HepG2 (cell line): Measurements from ENCODE around the gene FCRLA. TPM values are rescaled to one million over a fixed set of nuclear protein-coding genes. Genes with fewer than 3 reads are reported as not detected.

Experiments used
- CSRNP1 ChIP-seq: sonication (generic); formaldehyde crosslinking; IDR thresholded peaks from 2 replicates; pipeline ENCODE4 v1.8.1; 2023; ENCODE audit warnings: mild to moderate bottlenecking, missing genetic modification reagents
- DPF2 ChIP-seq: sonication (generic); formaldehyde crosslinking; IDR thresholded peaks from 2 replicates; pipeline ENCODE4 v1.4.0; 2020; ENCODE audit warnings: mild to moderate bottlenecking, low read depth, missing genetic modification reagents, borderline replicate concordance
- EP300 ChIP-seq, 3 experiments: sonication (generic) in 1 of 3; formaldehyde crosslinking in 1 of 3; IDR thresholded peaks; 2 replicates each; pipeline versions ENCODE4 v1.5.1 to v1.6.1; 2011 to 2020; ENCODE audit warnings: low read depth in 2 of 3, low read length in 2 of 3, borderline replicate concordance in 1 of 3, improper control_type of control experiment in 1 of 3, mild to moderate bottlenecking in 1 of 3, missing genetic modification reagents in 1 of 3, moderate library complexity in 1 of 3
- KDM5B ChIP-seq: sonication (generic); formaldehyde crosslinking; IDR thresholded peaks from 2 replicates; pipeline ENCODE4 v1.4.0; 2020; ENCODE audit warnings: missing genetic modification reagents, mild to moderate bottlenecking, borderline replicate concordance
- KLF6 ChIP-seq: IDR thresholded peaks from 2 replicates; pipeline ENCODE4 v1.8.0; 2016; ENCODE audit warnings: missing biosample characterization, missing genetic modification reagents
- MXD1 ChIP-seq: sonication (generic); formaldehyde crosslinking; IDR thresholded peaks from 2 replicates; pipeline ENCODE4 v1.4.0; 2020; ENCODE audit warnings: mild to moderate bottlenecking, missing genetic modification reagents
- ONECUT2 ChIP-seq: sonication (generic); formaldehyde crosslinking; IDR thresholded peaks from 2 replicates; pipeline ENCODE4 v1.4.0; 2020; ENCODE audit warnings: missing genetic modification reagents
- PAX8 ChIP-seq: sonication (generic); formaldehyde crosslinking; IDR thresholded peaks from 2 replicates; pipeline ENCODE4 v1.8.0; 2022; ENCODE audit warnings: mild to moderate bottlenecking, missing genetic modification reagents, borderline replicate concordance
- RBM39 ChIP-seq: fragments of 200-400 bp; formaldehyde crosslinking; IDR thresholded peaks from one replicate; pipeline ENCODE4 v1.6.1; 2018; ENCODE audit warnings: antibody characterized with exemption, mild to moderate bottlenecking, low read depth, low read length; ENCODE audit not compliant: poor library complexity, severe bottlenecking
- SMAD1 ChIP-seq: sonication (generic); formaldehyde crosslinking; IDR thresholded peaks from 2 replicates; pipeline ENCODE4 v1.4.0; 2020; ENCODE audit warnings: missing genetic modification reagents, low read depth, mild to moderate bottlenecking, borderline replicate concordance
- THAP8 ChIP-seq: sonication (generic); formaldehyde crosslinking; IDR thresholded peaks from 2 replicates; pipeline ENCODE4 v1.5.1; 2020; ENCODE audit warnings: missing genetic modification reagents, mild to moderate bottlenecking, borderline replicate concordance
- YY1 ChIP-seq: IDR thresholded peaks from 2 replicates; pipeline ENCODE4 v1.6.1; 2011; ENCODE audit warnings: low read length, low read depth, moderate library complexity, mild to moderate bottlenecking; ENCODE audit not compliant: insufficient read depth, insufficient replicate concordance
- ZBTB26 ChIP-seq: IDR thresholded peaks from 2 replicates; pipeline ENCODE4 v1.6.1; 2016; ENCODE audit warnings: missing compliant biosample characterization, missing genetic modification reagents, borderline replicate concordance
- ZKSCAN5 ChIP-seq: sonication (generic); formaldehyde crosslinking; IDR thresholded peaks from 2 replicates; pipeline ENCODE4 v1.5.1; 2020; ENCODE audit warnings: mild to moderate bottlenecking, missing genetic modification reagents
- ZNF629 ChIP-seq: sonication (generic); formaldehyde crosslinking; conservative IDR thresholded peaks from 2 replicates; pipeline ENCODE4 v1.5.0; 2020; ENCODE audit warnings: missing genetic modification reagents
- polyA plus RNA-seq, 8 experiments: library from polyadenylated mRNA; depleted of rRNA in 3 of 8; stranded (reverse) in 7 of 8; unstranded in 1 of 8; fragments of >200 nt; fragmentation: Illumina TruSeq in 4 of 8; extraction: Trizol in 4 of 8; gene quantifications; 2 replicates each; pipeline versions ENCODE4 v1.2.1 to v1.2.3, GENCODE V29; 2011 to 2016; ENCODE audit warnings: low read depth in 4 of 8, missing spikeins in 1 of 8, mixed read lengths in 1 of 8; ENCODE audit not compliant: insufficient read depth in 1 of 8
- total RNA-seq, 5 experiments: library from RNA; depleted of rRNA; stranded (reverse); fragments of >200 nt; fragmentation: Illumina TruSeq; extraction: Trizol; gene quantifications; 2 replicates each; pipeline ENCODE4 v1.2.3, GENCODE V29; 2016; ENCODE audit warnings: low read depth in 1 of 5
- TF ChIP-seq, protein P1 (sequence below): sonication (generic); formaldehyde crosslinking; IDR thresholded peaks from 2 replicates; pipeline ENCODE4 v1.4.0; 2020; ENCODE audit warnings: missing genetic modification reagents
- TF ChIP-seq, protein P2 (sequence below): sonication (generic); formaldehyde crosslinking; IDR thresholded peaks from 2 replicates; pipeline ENCODE4 v1.5.0; 2020; ENCODE audit warnings: mild to moderate bottlenecking, low read depth, missing genetic modification reagents, borderline replicate concordance
- TF ChIP-seq, protein P3 (sequence below): IDR thresholded peaks from 2 replicates; pipeline ENCODE4 v1.6.1; 2016; ENCODE audit warnings: mild to moderate bottlenecking, missing biosample characterization, missing genetic modification reagents

Gene FCRLA
- total and polyA plus RNA-seq, 2 of the 13 experiments (the other 11 are each of a cell fraction or from before 2014, with no cell fraction given) = not detected

DNA sequence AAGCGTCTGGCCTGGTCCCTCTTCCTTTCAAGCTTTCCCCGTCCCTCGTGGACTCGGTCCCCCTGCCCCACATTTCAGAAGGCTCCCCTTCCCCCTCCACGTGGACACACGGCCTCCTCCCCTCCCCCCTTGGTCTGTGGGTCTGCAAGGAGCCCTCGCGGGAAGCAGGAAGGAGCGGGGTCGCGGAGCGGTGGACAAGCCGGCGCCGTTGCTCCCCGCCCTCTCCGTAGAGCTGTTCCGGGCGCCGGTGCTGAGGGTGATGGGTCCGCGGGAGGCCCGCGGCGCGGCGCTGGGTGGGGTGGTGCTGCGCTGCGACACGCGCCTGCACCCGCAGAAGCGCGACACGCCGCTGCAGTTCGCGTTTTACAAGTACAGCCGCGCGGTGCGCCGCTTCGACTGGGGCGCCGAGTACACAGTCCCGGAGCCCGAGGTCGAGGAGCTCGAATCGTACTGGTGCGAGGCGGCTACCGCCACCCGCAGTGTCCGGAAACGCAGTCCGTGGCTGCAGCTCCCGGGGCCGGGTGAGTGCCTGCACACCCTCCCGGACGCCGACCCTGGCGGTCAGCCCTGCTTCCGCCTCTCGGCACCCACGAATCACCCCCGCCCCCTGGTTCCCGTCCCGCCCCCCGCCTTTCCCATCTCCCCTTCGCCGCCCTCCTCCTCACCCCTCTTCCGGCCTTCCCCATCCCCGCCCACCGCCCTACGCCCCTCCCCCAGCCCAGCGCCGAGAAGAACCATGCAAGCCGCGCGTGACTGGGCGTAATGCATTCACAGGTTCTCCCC is 19.6 kb downstream of the FCRLA start (continued):
- TF ChIP-seq ONECUT2 (CRISPR knock-in tag) (no peak), KLF6 (CRISPR knock-in tag) (no peak), EP300 (IDR thresholded peaks at IDR 0.05; ENCODE audit: low read depth in 2 of 2, low read length in 2 of 2) (no peak), EP300 (CRISPR knock-in tag; IDR thresholded peaks at IDR 0.05; ENCODE audit: borderline replicate concordance) (0 out of 2 replicates have a peak, but pooled peaks have one; percentile 15), CSRNP1 (CRISPR knock-in tag) (no peak), PAX8 (CRISPR knock-in tag) (no peak), DPF2 (CRISPR knock-in tag) (no peak), ZNF629 (CRISPR knock-in tag) (no peak), THAP8 (CRISPR knock-in tag) (no peak), MXD1 (CRISPR knock-in tag) (no peak), YY1 (no peak), ZBTB26 (CRISPR knock-in tag) (no peak), KDM5B (CRISPR knock-in tag) (no peak), RBM39 (no peak), SMAD1 (CRISPR knock-in tag) (no peak), ZKSCAN5 (CRISPR knock-in tag) (no peak)
- TF ChIP-seq, protein P1, sequence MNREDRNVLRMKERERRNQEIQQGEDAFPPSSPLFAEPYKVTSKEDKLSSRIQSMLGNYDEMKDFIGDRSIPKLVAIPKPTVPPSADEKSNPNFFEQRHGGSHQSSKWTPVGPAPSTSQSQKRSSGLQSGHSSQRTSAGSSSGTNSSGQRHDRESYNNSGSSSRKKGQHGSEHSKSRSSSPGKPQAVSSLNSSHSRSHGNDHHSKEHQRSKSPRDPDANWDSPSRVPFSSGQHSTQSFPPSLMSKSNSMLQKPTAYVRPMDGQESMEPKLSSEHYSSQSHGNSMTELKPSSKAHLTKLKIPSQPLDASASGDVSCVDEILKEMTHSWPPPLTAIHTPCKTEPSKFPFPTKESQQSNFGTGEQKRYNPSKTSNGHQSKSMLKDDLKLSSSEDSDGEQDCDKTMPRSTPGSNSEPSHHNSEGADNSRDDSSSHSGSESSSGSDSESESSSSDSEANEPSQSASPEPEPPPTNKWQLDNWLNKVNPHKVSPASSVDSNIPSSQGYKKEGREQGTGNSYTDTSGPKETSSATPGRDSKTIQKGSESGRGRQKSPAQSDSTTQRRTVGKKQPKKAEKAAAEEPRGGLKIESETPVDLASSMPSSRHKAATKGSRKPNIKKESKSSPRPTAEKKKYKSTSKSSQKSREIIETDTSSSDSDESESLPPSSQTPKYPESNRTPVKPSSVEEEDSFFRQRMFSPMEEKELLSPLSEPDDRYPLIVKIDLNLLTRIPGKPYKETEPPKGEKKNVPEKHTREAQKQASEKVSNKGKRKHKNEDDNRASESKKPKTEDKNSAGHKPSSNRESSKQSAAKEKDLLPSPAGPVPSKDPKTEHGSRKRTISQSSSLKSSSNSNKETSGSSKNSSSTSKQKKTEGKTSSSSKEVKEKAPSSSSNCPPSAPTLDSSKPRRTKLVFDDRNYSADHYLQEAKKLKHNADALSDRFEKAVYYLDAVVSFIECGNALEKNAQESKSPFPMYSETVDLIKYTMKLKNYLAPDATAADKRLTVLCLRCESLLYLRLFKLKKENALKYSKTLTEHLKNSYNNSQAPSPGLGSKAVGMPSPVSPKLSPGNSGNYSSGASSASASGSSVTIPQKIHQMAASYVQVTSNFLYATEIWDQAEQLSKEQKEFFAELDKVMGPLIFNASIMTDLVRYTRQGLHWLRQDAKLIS (CRISPR knock-in tag) = no peak
- TF ChIP-seq, protein P2, sequence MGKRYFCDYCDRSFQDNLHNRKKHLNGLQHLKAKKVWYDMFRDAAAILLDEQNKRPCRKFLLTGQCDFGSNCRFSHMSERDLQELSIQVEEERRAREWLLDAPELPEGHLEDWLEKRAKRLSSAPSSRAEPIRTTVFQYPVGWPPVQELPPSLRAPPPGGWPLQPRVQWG = no peak
- TF ChIP-seq, protein P3, sequence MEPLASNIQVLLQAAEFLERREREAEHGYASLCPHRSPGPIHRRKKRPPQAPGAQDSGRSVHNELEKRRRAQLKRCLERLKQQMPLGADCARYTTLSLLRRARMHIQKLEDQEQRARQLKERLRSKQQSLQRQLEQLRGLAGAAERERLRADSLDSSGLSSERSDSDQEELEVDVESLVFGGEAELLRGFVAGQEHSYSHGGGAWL (CRISPR knock-in tag) = peak; percentile 18; the same call in 1 of the 2 replicates
